Fibroblast of skin of back (primary cell): ENCODE data around the gene NR4A3. TPM values are rescaled to one million over a fixed set of nuclear protein-coding genes. Genes with fewer than 3 reads are reported as not detected.
"Not testable (repeated sequence)": the region's sequence is repeated elsewhere in the genome, so short reads cannot be mapped to it uniquely, and the experiment has no call there.

ENCODE experiments used
- DNase-seq: peaks from one replicate; pipeline ENCODE4 v3.0.0-alpha.2; 2013
- polyA plus RNA-seq, 2 experiments: library from polyadenylated mRNA; unstranded; fragments of 120-200 nt; gene quantifications; one replicate each; pipeline ENCODE4 v1.2.1, GENCODE V29; 2013; ENCODE audit not compliant: insufficient read length in 2 of 2

NR4A3 gene
- polyA plus RNA-seq (2013, experiment 1 of 2; ENCODE audit: insufficient read length), result 0.57 TPM
- polyA plus RNA-seq (2013, experiment 2 of 2; ENCODE audit: insufficient read length), result 0.79 TPM

- DNase-seq, result peak; percentile 98
These were observed at the start of gene NR4A3 for GRCh38 chr9:99821396-99822108. TSS of gene NR4A3 (plus strand) at chr9:99821885. CDS start at chr9:99828043, 6,158 bp downstream.

- no peak for DNase-seq
These were observed 48.1 kb upstream of the NR4A3 start for GRCh38 chr9:99773468-99774138.

DNA sequence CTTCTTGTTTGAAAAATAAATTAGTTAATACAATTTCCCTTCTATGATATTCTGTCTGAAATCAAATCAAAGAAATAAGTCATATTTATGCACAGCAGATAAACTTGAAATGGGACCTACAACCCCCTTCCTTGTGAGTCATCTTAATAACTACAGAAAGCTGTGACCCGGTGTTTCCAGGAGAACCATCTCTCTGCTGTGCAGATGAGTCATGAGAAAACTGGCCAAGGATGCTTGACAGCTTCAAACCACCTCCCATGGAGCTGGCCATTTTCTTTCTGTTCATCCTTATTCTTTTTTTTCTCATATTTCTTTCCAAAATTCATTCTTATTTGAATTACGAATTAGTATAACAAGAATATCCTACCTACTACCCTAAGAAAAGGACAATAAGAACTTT, 43.4 kb upstream of the NR4A3 start:
- DNase-seq, result peak; percentile 88

- DNase-seq, result no peak
These were observed 42.8 kb upstream of the NR4A3 start for GRCh38 chr9:99778836-99779235.

DNA sequence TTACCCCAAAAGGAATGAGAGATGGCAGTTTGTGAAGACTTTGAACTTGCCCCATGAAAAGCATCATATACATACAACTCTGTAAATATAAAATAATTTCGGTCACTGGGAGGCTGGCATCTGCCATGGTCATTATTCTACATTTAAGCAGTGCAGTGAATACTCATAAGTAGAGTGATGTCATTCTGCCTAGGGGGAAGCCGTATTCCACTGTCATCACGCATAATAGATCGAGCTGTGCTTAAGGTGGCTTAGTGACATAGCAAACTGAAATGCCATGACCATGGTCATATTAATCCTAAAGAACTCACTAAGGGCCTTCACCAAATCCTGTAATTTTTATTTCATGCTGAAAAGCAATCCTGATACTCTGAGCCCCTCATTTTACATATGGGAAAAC, 42.4 kb upstream of the NR4A3 start:
- no peak for DNase-seq

GRCh38 chr9:99782349-99782748, 39.3 kb upstream of the NR4A3 start:
- not testable (repeated sequence) for DNase-seq

GRCh38 chr9:99782962-99783718, 38.5 kb upstream of the NR4A3 start:
- DNase-seq, result no peak

- DNase-seq, result no peak
These were observed 37.9 kb upstream of the NR4A3 start for GRCh38 chr9:99783799-99784198.

GRCh38 chr9:99785010-99785590, 36.6 kb upstream of the NR4A3 start:
- DNase-seq, result no peak

DNA sequence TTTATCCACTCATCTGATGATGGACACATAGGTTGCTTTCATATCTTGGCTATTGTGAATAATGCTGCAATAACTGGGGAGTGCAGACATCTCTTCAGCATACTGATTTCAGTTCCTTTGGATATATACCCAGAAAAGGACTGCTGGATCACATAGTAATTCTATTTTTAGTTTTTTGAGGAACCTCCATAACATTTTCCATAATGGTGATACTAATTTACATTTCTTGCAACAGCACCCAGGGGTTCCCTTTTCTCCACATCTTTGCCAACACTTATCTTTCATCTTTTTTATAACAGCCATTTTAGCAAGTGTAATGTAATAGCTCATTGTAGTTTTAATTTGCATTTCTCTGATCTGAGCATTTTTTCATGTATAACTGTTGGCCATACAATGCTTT, 34.1 kb upstream of the NR4A3 start:
- DNase-seq, result no peak

DNA sequence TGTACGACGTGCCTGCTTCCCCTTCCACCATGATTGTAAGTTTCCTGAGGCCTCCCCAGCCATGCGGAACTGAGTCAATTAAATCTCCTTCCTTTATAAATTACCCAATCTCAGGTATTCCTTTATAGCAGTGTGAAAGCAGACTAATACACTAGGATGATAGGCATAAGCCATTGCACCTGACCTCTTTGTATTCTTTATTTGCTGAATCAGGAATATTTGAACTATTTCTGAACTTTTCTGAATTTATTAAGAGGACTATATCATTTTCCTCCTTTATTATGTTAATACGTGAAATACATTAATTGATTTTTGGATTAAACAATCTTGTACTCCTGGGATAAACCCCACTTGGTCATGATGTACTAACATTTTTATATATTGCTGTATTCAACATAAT, 28.2 kb upstream of the NR4A3 start:
- DNase-seq, result no peak

GRCh38 chr9:99796231-99796630, 25.5 kb upstream of the NR4A3 start:
- DNase-seq, result no peak

GRCh38 chr9:99801775-99802174, 19.9 kb upstream of the NR4A3 start:
- DNase-seq, result no peak

GRCh38 chr9:99803694-99804093, 18.0 kb upstream of the NR4A3 start:
- no peak for DNase-seq

DNA sequence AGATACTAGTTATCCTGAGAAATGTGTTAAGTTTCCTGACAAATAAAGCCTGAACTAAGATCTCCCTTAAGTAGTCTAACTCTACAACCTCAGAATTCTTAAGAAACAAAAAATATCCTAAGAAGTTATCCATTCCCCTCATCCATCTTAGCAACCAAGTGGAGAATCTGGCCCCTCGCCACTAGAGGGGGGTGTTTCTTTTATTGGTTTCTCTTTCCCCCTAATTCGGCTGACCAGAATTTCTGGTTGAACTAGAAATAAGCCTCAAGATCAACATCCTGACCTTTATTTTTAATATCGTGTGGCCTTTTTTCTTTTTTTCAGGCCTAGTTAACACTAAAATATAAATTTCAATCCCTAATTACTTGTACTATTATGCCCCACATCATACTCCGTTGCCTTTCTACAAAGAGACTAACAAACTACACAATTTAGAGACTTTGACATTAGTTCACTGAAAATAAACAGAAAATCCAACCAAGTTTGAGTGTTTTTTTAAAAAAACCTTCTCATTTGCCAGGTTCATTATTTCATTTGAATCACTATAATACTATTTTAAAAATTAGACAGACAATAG, 14.3 kb upstream of the NR4A3 start:
- peak; percentile 66 for DNase-seq

DNA sequence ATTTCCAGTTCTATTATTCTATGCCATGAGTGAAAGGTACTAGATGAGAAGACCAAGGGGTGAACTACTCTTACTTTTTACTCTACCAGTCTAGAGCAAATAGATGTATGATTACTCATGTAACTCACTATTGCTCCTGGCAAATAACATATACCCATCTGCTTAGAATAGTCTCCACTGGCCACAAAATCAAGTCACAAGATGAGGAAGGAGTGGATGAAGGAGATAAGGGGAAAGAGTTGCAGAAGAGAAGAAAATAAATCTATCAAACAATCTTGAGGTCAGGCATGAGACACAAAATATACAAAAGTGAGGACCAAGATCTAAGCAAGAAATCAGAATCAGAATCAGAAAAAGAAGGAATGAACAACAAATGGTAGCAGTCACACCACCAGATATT, 13.7 kb upstream of the NR4A3 start:
- DNase-seq, result no peak

- DNase-seq, result no peak
These were observed 13.2 kb upstream of the NR4A3 start for GRCh38 chr9:99808454-99808853.

- no peak for DNase-seq
These were observed 11.9 kb upstream of the NR4A3 start for GRCh38 chr9:99809586-99810319.

- no peak for DNase-seq
These were observed 10.5 kb upstream of the NR4A3 start for GRCh38 chr9:99811172-99811571.

GRCh38 chr9:99811598-99812383, 9.9 kb upstream of the NR4A3 start:
- no peak for DNase-seq

- no peak for DNase-seq
These were observed 7.9 kb upstream of the NR4A3 start for GRCh38 chr9:99813739-99814138.
